ENCODE data around the gene GDAP1L1. TPM values are rescaled to one million over a fixed set of nuclear protein-coding genes. Genes with fewer than 3 reads are reported as not detected.
A peak's percentile ranks its signal among the peaks of the same experiment; 100 is the strongest.

Gene GDAP1L1
- total and polyA plus RNA-seq, 5 donors from 2014 or later, result 0.07 TPM; not detected in 4

GRCh38 chr20:44212792-44213191, 34.3 kb upstream of the GDAP1L1 start:
- H3K4me1 ChIP-seq (ENCODE audit: control insufficient read depth, insufficient read depth, low read length, poor library complexity, severe bottlenecking), result peaks cover 53% of the 10 kb centered on the region
- peaks cover 5% of the 10 kb centered on the region for H3K27me3 Mint-ChIP-seq
- DNase-seq, result no peak
- peak overlapping the region; percentile 88 to 98 (median 94) for H3K4me3 Mint-ChIP-seq
- no peak overlapping the region for H3K4me3 ChIP-seq (ENCODE audit: low read depth, low read length)
- no peaks in the 10 kb centered on the region for H3K9me3 Mint-ChIP-seq
- no peak overlapping the region for H3K27ac ChIP-seq (ENCODE audit: insufficient read depth, low read length, poor library complexity, severe bottlenecking)
- peaks cover 3% of the 10 kb centered on the region for H3K36me3 ChIP-seq (ENCODE audit: control insufficient read depth, insufficient read depth, low read length)
- peaks cover 11% of the 10 kb centered on the region for H3K36me3 Mint-ChIP-seq
- H3K27me3 ChIP-seq (ENCODE audit: control insufficient read depth, insufficient read depth, low read length), result no peaks in the 10 kb centered on the region
- H3K27ac Mint-ChIP-seq, result peak overlapping the region; percentile 100
- no peaks in the 10 kb centered on the region for H3K9me3 ChIP-seq (ENCODE audit: control insufficient read depth in 2 of 2, low read length in 2 of 2)
- H3K4me1 Mint-ChIP-seq, result peaks cover 35 to 80% (median 50%) of the 10 kb centered on the region in 4 donors
- no peak for ATAC-seq (ENCODE audit: low read depth in 2 of 2)

DNA sequence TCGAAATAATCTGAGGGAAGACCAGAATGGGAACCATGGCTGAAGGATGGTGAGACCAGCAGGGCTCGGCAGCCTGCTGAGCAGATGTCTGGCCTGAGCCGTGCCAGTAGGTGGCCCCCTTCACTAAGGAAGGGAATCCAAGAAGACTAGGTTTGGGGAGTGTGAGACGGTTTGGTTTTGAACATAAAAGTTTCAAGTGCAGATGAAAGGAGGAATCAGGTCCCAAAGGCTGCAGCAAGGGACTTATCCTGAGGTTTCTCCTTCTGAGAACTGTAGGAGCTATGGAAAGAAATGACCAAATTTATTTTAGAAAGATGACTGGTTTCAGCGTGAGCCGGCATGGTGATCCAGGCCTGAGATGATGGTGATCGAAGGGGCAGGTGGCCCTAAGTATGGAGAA, 32.0 kb upstream of the GDAP1L1 start:
- Histone ChIP-seq H3K9me3 (ENCODE audit: control insufficient read depth in 2 of 2, low read length in 2 of 2) (no peaks in the 10 kb centered on the region), H3K4me3 (ENCODE audit: low read depth, low read length) (no peak overlapping the region), H3K4me1 (ENCODE audit: control insufficient read depth, insufficient read depth, low read length, poor library complexity, severe bottlenecking) (peaks cover 52% of the 10 kb centered on the region), H3K27ac (ENCODE audit: insufficient read depth, low read length, poor library complexity, severe bottlenecking) (peak overlapping the region; percentile 35), H3K36me3 (ENCODE audit: control insufficient read depth, insufficient read depth, low read length) (peaks cover 3% of the 10 kb centered on the region), H3K27me3 (ENCODE audit: control insufficient read depth, insufficient read depth, low read length) (no peaks in the 10 kb centered on the region)
- H3K27ac Mint-ChIP-seq, result peak overlapping the region; percentile 81 to 96 (median 85)
- ATAC-seq (ENCODE audit: low read depth in 2 of 2) (peak; percentile 13 to 17), DNase-seq (peak; percentile 63 to 79 (median 78))
- H3K36me3 Mint-ChIP-seq, result peaks cover 11% of the 10 kb centered on the region
- peaks cover 35 to 82% (median 51%) of the 10 kb centered on the region in 4 donors for H3K4me1 Mint-ChIP-seq
- peak overlapping the region in 3 of 4 donors; percentile 78 to 83 (median 83) for H3K4me3 Mint-ChIP-seq
- H3K9me3 Mint-ChIP-seq, result no peaks in the 10 kb centered on the region
- peaks cover 5% of the 10 kb centered on the region for H3K27me3 Mint-ChIP-seq

- Histone ChIP-seq H3K4me3 (ENCODE audit: low read depth, low read length) (peak overlapping the region; percentile 85), H3K36me3 (ENCODE audit: control insufficient read depth, insufficient read depth, low read length) (peaks cover 3% of the 10 kb centered on the region), H3K9me3 (ENCODE audit: control insufficient read depth in 2 of 2, low read length in 2 of 2) (no peaks in the 10 kb centered on the region), H3K27ac (ENCODE audit: insufficient read depth, low read length, poor library complexity, severe bottlenecking) (peak overlapping the region; percentile 79), H3K4me1 (ENCODE audit: control insufficient read depth, insufficient read depth, low read length, poor library complexity, severe bottlenecking) (peaks cover 38% of the 10 kb centered on the region), H3K27me3 (ENCODE audit: control insufficient read depth, insufficient read depth, low read length) (no peaks in the 10 kb centered on the region)
- ATAC-seq (ENCODE audit: low read depth in 2 of 2) (peak; percentile 26 to 34), DNase-seq (peak; percentile 68 to 74 (median 73))
- H3K36me3 Mint-ChIP-seq, result peaks cover 11% of the 10 kb centered on the region
- H3K27me3 Mint-ChIP-seq, result peaks cover 5% of the 10 kb centered on the region
- H3K4me1 Mint-ChIP-seq, result peaks cover 32 to 73% (median 46%) of the 10 kb centered on the region in 4 donors
- H3K27ac Mint-ChIP-seq, result peak overlapping the region; percentile 93 to 99 (median 95)
- H3K9me3 Mint-ChIP-seq, result no peaks in the 10 kb centered on the region
- peak overlapping the region; percentile 79 to 92 (median 82) for H3K4me3 Mint-ChIP-seq
Observed at GRCh38 chr20:44217342-44218092, 29.6 kb upstream of the GDAP1L1 start.

GRCh38 chr20:44218446-44218845, 28.7 kb upstream of the GDAP1L1 start:
- H3K27ac Mint-ChIP-seq, result peak overlapping the region; percentile 93 to 99 (median 95)
- ATAC-seq (ENCODE audit: low read depth in 2 of 2), result peak; percentile 78 to 79
- peaks cover 32 to 69% (median 48%) of the 10 kb centered on the region in 4 donors for H3K4me1 Mint-ChIP-seq
- no peaks in the 10 kb centered on the region for H3K9me3 Mint-ChIP-seq
- peak; percentile 37 to 78 (median 72) for DNase-seq
- peak overlapping the region; percentile 79 to 92 (median 82) for H3K4me3 Mint-ChIP-seq
- H3K36me3 Mint-ChIP-seq, result peaks cover 11% of the 10 kb centered on the region
- Histone ChIP-seq H3K4me3 (ENCODE audit: low read depth, low read length) (peak overlapping the region; percentile 85), H3K4me1 (ENCODE audit: control insufficient read depth, insufficient read depth, low read length, poor library complexity, severe bottlenecking) (peaks cover 32% of the 10 kb centered on the region), H3K27ac (ENCODE audit: insufficient read depth, low read length, poor library complexity, severe bottlenecking) (peak overlapping the region; percentile 79), H3K9me3 (ENCODE audit: control insufficient read depth in 2 of 2, low read length in 2 of 2) (no peaks in the 10 kb centered on the region), H3K27me3 (ENCODE audit: control insufficient read depth, insufficient read depth, low read length) (no peaks in the 10 kb centered on the region), H3K36me3 (ENCODE audit: control insufficient read depth, insufficient read depth, low read length) (peaks cover 3% of the 10 kb centered on the region)
- H3K27me3 Mint-ChIP-seq, result peaks cover 5% of the 10 kb centered on the region

- Mint-ChIP-seq H3K27me3 (peaks cover 5% of the 10 kb centered on the region), H3K4me1 (peaks cover 32 to 64% (median 45%) of the 10 kb centered on the region in 4 donors), H3K27ac (peak overlapping the region; percentile 93 to 99 (median 95)), H3K4me3 (peak overlapping the region; percentile 79 to 92 (median 82)), H3K36me3 (peaks cover 11% of the 10 kb centered on the region), H3K9me3 (no peaks in the 10 kb centered on the region)
- ATAC-seq (ENCODE audit: low read depth in 2 of 2) (peak in 1 of 2 donors; percentile 9), DNase-seq (peak; percentile 8 to 45 (median 44))
- Histone ChIP-seq H3K36me3 (ENCODE audit: control insufficient read depth, insufficient read depth, low read length) (peaks cover 3% of the 10 kb centered on the region), H3K9me3 (ENCODE audit: control insufficient read depth in 2 of 2, low read length in 2 of 2) (no peaks in the 10 kb centered on the region), H3K4me1 (ENCODE audit: control insufficient read depth, insufficient read depth, low read length, poor library complexity, severe bottlenecking) (peaks cover 32% of the 10 kb centered on the region), H3K4me3 (ENCODE audit: low read depth, low read length) (peak overlapping the region; percentile 85), H3K27me3 (ENCODE audit: control insufficient read depth, insufficient read depth, low read length) (no peaks in the 10 kb centered on the region), H3K27ac (ENCODE audit: insufficient read depth, low read length, poor library complexity, severe bottlenecking) (peak overlapping the region; percentile 79)
Observed at GRCh38 chr20:44219170-44219730, 27.9 kb upstream of the GDAP1L1 start.

DNA sequence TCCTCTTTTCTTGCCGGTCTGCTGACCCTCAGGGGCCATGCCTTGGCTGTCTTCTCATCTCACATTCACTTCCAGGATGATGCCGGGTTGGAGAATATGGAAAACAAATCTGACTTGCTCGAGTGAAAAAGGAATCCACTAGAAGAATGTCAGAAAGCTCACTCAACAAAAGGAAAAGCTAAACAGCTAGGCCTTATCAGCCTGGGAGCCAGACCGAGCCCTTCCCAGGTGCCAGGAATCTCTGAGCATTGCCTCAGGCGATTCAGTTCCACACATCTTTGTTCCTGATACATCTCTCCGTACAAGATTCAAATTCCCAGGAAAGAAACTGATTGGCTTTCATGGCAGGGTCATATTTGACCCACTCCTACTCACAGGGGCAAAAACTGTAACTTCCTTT, 27.3 kb upstream of the GDAP1L1 start:
- H3K4me3 Mint-ChIP-seq, result peak overlapping the region in 3 of 4 donors; percentile 79 to 84 (median 80)
- peaks cover 3% of the 10 kb centered on the region for H3K36me3 ChIP-seq (ENCODE audit: control insufficient read depth, insufficient read depth, low read length)
- peaks cover 32 to 60% (median 42%) of the 10 kb centered on the region in 4 donors for H3K4me1 Mint-ChIP-seq

GRCh38 chr20:44221368-44221954, 25.6 kb upstream of the GDAP1L1 start:
- Mint-ChIP-seq H3K9me3 (no peaks in the 10 kb centered on the region), H3K4me1 (peaks cover 22 to 48% (median 36%) of the 10 kb centered on the region in 4 donors), H3K4me3 (peak overlapping the region in 2 of 4 donors; percentile 60 to 78), H3K27me3 (no peaks in the 10 kb centered on the region), H3K36me3 (no peaks in the 10 kb centered on the region), H3K27ac (peak overlapping the region; percentile 92 to 95 (median 93))
- no peak overlapping the region for H3K27ac ChIP-seq (ENCODE audit: insufficient read depth, low read length, poor library complexity, severe bottlenecking)
- peaks cover 32% of the 10 kb centered on the region for H3K4me1 ChIP-seq (ENCODE audit: control insufficient read depth, insufficient read depth, low read length, poor library complexity, severe bottlenecking)
- DNase-seq (no peak), ATAC-seq (ENCODE audit: low read depth in 2 of 2) (no peak)
- H3K4me3 ChIP-seq (ENCODE audit: low read depth, low read length), result no peak overlapping the region
- no peaks in the 10 kb centered on the region for H3K27me3 ChIP-seq (ENCODE audit: control insufficient read depth, insufficient read depth, low read length)
- no peaks in the 10 kb centered on the region for H3K9me3 ChIP-seq (ENCODE audit: control insufficient read depth in 2 of 2, low read length in 2 of 2)
- H3K36me3 ChIP-seq (ENCODE audit: control insufficient read depth, insufficient read depth, low read length), result no peaks in the 10 kb centered on the region

More for the DNA sequence above, 27.3 kb upstream of the GDAP1L1 start:
- Histone ChIP-seq H3K4me1 (ENCODE audit: control insufficient read depth, insufficient read depth, low read length, poor library complexity, severe bottlenecking) (peaks cover 32% of the 10 kb centered on the region), H3K4me3 (ENCODE audit: low read depth, low read length) (peak overlapping the region; percentile 19), H3K27me3 (ENCODE audit: control insufficient read depth, insufficient read depth, low read length) (no peaks in the 10 kb centered on the region), H3K9me3 (ENCODE audit: control insufficient read depth in 2 of 2, low read length in 2 of 2) (no peaks in the 10 kb centered on the region), H3K27ac (ENCODE audit: insufficient read depth, low read length, poor library complexity, severe bottlenecking) (peak overlapping the region; percentile 79)
- no peak for DNase-seq
- Mint-ChIP-seq H3K27me3 (peaks cover 5% of the 10 kb centered on the region), H3K27ac (peak overlapping the region; percentile 93 to 99 (median 95)), H3K36me3 (peaks cover 11% of the 10 kb centered on the region), H3K9me3 (no peaks in the 10 kb centered on the region)
- ATAC-seq (ENCODE audit: low read depth in 2 of 2), result no peak
